ENCODE measurements around the gene PSMD4.
"Not testable (repeated sequence)": the region's sequence is repeated elsewhere in the genome, so short reads cannot be mapped to it uniquely, and the experiment has no call there.

PSMD4 gene

DNA sequence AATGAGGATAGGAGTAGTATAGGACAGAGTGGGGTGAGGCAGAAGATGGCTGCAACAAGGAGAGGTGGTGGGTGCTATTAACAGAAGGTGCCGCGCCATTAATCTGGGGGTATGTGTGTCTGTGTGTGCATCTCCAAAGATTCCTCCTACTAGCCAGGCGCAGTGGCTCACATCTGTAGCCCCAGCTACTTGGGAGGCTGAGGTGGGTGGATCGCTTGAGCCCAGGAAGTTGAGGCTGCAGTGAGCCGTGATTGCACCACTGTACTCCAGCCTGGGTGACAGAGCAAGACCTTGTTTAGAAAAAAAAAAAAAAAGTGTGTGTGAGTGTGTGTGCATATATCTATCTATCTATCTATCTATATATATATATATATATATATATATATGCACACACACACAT, 20.8 kb downstream of the PSMD4 start:
- DNase-seq = not testable (repeated sequence)

DNA sequence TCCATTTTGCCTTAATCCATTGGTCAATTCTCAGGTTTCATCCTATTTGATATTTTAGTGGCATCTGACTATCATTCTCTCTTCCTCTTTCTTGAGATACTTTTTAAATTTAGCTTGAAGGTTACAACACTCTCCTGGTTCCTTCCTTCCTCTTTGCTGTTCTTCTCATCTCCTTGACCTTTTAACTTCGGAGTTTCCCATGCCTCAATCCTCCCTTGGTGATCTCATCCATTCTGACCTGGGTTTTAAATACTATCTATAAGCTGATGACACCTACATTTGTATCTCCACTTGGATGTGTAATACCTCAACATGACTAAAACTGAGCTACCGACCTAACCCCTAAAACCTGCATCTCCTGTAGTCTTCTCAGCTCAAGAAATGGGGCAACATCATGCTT, 22.7 kb downstream of the PSMD4 start:
- DNase-seq = no peak

DNA sequence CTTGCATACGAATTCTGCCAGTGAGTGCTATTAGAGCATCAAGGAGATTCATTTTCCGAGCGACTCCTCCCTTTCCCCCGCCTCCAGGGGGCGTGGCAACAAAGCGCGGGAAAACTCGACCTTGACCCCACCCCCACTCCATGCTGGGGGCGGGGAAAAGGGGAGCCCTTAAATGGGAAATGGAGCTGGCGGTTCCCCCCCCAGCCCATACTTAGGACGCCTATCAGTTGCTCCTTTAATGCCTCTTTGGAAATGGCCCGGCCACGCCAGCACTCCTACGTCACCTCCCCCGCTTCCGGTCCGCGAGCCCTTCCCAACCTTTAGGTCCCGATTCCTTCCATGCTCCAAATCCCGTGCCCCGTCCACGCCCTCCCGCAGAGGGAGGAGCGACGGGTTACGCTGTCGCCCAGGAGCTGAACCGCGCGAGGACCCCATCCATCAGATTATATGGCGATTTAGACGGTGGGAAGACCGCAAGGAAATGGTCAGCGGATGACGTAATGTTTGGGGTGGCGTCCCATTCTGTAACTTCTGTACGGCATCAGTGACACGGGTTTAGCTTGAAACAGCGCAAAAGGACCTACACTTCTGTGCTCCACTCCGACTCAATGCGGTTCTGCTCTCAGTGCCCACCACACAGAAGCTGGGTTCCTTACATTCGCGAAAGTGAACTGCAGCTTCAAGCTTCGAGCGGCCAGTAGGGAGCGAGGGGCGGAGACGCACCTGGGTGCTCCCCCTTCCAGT, 26.9 kb downstream of the PSMD4 start:
- DNase-seq = peak; percentile 99

DNA sequence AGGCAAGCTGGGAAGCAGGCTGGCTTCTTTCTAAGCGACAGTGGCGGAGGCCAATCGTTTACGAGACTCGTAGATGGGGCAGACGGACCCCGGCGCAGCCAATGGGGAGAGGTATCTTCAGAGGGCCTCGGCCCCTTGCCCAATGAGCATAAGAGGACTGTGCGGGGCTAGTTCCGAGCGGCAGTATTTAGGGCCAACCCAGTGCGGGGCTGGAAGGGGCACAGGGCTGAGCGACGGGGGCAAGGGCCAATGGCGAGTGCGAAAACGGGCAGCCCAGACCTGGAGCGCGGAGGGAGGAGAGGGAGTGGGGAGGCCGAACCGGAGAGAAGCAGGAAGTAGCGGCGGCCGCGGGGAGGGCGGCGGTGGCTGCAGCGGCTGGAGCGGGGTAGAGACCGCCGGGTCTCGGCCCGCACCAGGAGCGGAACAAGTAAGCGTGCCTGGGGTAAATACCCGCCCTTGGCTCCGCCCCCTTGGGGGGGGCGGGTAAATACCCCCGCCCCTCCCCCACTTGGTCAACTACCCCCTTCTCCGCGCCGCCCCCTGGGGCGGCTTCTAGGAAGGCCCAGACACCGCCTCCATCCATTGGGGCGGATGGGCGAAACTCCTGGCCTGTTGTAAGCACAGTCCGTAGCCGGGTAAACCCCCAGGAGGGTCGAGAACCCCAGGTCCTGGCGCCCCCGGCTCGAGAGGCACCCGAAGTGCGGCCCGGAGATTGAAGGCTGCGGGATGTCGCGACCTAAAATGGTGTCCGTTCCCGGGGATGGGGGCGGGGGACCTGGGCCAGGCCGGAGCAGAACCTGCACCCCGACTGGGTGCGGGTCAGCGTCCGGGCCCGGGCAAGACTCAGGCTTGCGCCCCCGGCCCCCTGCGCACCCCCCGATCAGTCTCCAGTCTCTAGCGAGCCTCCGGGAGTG, 27.7 kb downstream of the PSMD4 start, which contains the start of gene ZNF687:
TSS of gene ZNF687 (plus strand) at position 331 of the 914 bp plus-strand sequence. CDS start 3,993 bp downstream, outside the sequence.
- peak; percentile 96 for DNase-seq

DNA sequence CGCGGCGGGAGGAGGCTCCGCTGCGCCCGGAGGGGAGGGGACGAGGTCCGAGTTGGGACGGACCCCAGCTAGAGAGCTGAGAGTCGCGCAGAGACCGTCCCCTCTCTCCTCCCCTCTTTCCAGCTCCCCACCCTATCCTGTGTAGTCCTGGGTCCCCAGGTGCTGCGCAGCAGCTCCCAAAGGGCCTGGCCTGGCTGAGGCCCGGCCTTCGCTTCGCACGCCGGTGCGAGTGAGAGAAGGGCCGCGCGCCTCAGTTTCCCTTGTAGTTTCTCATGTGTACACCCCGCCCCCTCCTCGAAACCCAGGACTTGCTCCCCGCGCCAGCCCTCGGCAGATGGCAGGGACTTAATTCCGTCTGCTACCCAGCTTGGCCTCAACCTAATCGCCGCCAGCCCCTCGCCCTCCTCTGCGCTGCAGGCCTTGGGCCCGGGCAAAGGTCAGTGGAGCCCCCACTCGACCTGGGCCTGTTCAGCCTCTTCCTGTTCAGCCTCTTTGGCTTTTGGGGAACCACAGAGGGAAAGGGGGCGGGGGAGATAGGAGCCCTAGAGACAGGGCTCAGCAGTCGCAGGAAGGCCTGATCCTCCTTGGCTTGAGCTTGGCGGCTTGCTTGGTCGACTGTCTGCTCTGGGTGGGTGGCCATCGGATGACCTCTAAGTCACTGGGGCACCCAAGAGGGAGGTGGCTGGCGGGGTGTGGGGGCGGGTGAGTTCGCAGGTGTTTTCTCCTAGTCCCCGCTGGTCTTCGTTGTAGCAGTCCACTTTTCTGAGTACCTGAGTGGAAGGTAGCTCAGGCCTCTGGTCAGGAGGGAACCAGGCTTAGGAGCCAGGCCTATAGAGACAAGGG, 28.6 kb downstream of the PSMD4 start:
- DNase-seq = no peak

DNA sequence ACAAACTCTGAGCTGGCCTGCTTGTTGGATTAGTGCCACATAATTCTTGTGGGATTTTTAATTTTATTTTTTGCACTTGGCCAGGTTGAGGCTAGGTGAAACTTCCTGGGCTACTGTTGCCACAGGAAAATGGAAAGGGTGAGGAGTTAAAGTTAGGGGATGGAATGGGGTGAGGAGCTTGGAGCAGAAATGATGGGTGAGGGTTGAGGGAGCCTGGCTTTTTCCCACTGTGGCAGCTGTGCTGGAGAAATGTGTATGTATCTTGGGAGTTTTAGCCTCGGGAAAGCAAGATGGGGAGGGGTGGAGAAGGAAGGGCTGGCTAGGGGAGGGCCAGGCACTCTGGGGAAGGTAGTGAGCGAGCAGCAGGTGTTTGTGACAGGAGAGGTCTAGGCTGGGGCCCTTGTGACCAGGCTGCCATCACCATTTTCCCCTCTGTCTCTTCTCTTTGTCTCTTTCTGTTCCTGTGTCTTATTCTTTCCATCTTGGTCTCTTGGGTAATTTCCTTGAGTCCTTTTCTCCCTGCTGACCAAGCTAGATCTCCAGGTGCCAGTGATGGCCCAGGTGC, 29.6 kb downstream of the PSMD4 start:
- no peak for DNase-seq

DNA sequence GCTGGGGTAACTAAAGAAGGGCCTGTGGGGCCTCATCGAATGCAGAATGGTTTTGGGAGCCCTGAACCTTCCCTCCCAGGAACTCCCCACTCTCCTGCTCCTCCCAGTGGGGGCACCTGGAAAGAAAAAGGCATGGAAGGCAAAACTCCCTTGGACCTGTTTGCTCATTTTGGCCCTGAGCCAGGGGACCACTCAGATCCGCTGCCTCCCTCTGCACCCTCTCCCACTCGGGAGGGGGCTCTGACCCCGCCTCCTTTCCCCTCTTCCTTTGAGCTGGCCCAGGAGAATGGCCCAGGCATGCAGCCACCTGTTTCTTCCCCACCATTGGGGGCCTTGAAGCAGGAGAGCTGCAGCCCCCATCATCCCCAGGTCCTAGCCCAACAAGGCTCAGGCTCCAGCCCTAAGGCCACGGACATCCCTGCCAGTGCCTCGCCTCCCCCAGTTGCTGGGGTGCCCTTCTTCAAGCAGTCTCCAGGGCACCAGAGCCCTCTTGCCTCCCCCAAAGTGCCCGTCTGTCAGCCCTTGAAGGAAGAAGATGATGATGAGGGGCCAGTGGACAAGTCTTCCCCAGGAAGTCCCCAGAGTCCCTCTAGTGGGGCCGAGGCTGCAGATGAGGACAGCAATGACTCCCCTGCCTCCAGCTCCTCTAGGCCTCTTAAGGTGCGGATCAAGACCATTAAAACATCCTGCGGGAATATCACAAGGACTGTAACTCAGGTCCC, 32.2 kb downstream of the PSMD4 start:
- DNase-seq = no peak

DNA sequence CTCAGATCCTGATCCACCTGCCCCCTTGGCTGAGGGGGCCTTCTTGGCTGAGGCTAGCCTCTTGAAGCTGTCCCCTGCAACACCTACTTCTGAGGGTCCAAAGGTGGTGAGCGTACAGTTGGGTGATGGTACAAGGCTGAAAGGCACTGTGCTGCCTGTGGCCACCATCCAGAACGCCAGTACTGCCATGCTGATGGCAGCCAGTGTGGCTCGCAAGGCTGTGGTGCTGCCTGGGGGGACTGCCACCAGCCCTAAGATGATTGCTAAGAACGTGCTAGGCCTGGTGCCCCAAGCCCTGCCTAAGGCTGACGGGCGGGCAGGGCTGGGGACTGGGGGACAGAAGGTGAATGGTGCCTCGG, 32.8 kb downstream of the PSMD4 start:
- no peak for DNase-seq

DNA sequence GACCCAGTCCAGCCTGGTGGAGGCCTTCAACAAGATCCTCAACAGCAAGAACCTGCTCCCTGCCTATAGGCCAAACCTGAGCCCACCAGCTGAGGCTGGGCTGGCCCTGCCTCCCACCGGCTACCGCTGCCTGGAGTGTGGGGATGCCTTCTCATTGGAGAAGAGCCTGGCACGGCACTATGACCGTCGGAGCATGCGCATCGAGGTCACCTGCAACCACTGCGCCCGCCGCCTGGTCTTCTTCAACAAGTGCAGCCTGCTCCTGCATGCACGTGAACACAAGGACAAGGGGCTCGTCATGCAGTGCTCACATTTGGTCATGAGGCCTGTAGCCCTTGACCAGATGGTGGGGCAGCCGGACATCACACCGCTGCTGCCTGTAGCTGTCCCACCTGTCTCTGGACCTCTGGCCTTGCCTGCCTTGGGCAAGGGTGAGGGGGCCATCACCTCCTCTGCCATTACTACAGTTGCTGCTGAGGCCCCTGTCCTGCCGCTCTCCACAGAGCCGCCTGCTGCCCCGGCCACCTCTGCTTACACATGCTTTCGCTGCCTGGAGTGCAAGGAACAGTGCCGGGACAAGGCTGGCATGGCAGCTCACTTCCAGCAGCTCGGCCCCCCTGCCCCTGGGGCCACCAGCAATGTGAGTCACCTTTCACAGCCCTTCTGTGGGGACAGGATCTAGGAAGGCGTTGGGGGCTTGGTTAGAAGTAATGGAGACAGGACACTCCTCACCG, 33.4 kb downstream of the PSMD4 start:
- DNase-seq = no peak

DNA sequence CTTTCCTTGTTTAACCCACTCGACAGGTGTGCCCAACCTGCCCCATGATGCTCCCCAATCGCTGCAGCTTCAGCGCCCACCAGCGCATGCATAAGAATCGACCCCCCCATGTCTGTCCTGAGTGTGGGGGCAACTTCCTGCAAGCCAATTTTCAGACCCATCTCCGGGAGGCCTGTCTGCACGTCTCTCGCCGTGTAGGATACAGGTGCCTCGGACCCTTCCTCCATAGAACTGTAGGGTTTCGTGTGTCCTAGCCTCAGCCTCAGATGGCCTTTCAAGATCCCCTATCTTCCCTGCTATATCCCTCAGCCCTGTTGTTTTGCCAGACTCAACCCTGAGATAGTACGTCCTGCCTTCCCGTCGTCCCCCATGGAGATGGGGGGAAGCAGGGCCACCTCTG, 34.0 kb downstream of the PSMD4 start:
- no peak for DNase-seq

DNA sequence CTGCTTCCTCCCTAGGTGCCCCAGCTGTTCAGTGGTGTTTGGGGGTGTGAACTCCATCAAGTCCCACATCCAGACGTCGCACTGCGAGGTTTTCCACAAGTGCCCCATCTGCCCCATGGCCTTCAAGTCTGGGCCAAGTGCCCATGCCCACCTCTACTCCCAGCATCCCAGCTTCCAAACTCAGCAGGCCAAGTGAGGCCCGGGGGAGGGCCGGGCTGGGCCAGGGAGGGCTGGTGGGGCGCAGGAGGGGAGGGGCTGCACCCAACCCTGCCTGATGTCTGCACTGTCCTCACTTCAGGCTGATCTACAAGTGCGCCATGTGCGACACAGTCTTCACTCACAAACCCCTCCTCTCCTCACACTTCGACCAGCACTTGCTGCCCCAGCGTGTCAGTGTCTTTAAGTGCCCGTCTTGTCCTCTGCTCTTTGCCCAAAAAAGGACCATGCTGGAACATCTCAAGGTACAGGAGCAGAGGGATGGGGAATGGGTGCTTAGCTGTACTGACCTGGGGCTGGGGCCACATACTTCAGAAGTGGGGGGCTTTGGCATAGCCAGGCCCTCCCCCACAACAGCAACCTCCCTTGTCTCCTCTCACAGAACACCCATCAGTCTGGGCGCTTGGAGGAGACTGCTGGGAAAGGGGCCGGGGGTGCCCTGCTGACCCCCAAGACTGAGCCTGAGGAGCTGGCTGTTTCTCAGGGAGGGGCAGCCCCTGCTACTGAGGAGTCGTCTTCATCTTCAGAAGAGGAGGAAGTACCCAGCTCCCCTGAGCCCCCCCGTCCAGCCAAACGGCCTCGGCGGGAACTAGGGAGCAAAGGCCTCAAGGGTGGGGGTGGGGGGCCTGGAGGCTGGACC, 34.8 kb downstream of the PSMD4 start:
- no peak for DNase-seq

DNA sequence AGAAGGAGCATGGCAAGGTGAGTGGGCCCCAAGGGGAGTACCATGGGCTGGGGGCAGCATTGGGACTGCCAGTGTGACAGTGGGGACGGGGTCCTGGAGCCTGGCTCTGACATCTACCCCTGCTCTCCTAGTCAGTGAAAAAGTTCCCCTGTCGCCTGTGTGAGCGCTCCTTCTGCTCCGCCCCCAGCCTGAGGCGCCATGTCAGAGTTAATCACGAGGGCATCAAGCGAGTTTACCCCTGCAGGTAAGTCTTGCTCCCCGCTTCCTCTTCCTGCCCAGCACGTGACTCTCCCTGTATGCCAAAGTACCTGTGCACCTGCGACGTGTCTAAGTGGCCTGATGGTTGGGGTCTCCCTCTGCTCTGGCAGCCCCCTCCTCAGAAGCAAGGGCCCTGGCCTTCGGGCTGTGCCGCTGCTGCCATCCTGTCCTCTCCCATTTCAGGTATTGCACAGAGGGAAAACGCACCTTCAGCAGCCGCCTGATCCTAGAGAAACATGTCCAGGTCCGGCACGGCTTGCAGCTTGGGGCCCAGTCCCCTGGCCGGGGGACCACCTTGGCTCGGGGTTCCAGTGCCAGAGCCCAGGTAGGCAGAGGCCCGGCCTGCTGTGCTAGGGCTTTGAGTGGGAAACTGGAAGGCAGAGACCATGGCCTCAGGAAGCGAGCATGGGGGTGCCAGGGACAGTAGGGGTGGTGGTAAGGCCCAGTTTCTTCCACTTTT, 35.6 kb downstream of the PSMD4 start:
- DNase-seq = no peak

DNA sequence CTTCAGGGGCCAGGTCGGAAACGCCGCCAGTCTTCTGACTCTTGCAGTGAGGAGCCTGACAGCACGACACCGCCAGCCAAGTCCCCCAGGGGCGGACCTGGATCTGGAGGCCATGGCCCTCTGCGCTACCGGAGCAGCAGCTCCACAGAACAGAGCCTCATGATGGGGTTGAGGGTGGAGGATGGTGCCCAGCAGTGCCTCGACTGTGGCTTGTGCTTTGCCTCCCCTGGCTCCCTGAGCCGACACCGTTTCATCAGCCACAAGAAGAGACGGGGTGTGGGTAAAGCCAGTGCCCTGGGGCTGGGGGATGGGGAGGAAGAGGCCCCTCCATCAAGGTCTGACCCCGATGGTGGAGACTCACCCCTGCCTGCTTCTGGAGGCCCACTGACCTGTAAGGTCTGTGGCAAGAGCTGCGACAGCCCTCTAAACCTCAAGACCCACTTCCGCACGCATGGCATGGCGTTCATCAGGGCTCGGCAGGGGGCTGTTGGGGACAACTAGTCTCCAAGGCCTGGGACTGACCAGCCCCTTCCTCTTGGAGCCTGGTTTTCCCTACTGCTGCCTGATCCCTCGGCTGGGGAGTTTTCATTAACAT, 36.3 kb downstream of the PSMD4 start:
- no peak for DNase-seq

DNA sequence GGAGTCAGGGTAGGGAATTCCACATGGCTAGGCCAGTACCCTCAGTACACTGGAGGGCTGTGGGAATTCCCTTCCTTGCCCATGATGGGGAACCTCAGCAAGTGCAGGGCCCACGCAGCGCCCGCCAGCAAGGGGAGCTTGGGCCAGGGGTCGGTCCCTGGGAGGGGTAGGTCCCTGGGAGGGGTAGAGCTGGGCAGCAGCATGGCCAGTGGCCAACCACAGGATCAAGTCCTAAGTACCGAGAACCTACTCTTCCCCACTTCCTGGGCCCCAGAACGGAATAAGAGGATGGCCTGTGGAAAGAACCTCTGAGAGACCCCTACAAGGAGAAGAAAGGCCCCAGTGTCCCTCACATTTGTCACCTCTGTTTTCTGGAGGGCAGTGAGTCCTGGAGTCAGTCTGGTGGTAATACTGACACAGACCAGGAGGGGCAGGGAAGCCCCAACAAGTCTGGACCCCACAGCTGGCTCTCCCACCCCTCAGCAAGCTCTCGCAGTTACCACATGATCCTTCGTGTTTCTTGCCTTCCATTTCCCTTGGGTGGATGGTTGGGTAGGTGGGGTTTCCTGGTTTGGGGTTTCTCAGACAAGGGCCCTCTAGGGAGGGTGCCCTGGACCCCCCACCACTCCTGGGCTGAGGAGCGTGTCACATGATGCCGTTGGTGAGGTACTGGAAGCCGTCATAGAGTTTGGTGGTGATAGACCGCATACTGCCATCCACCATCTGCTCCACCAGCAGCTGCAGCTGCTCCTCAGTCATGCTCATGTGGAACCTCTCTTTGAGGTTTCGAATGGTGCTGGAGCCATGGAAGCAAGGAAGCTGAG, 37.9 kb downstream of the PSMD4 start:
- DNase-seq = no peak

DNA sequence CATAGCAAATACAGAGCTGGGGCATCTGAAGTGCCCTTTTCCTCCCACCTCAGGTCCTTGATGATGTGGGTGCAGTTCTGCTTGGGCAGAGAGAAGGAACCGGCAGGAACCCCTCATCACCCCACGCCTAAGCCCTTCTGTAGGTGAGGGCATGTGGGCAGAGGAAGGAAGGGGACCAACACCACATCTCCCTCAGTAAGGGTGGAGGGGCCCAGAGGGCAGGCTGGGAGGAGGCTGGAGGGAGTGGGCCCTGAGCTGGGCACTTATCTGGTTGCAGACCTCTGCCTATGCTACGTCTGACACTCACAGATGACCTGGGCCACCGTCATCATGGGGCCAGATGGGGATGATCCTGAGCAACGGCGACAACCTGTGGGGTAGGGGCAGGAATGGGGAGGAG, 38.6 kb downstream of the PSMD4 start:
- DNase-seq = no peak

DNA sequence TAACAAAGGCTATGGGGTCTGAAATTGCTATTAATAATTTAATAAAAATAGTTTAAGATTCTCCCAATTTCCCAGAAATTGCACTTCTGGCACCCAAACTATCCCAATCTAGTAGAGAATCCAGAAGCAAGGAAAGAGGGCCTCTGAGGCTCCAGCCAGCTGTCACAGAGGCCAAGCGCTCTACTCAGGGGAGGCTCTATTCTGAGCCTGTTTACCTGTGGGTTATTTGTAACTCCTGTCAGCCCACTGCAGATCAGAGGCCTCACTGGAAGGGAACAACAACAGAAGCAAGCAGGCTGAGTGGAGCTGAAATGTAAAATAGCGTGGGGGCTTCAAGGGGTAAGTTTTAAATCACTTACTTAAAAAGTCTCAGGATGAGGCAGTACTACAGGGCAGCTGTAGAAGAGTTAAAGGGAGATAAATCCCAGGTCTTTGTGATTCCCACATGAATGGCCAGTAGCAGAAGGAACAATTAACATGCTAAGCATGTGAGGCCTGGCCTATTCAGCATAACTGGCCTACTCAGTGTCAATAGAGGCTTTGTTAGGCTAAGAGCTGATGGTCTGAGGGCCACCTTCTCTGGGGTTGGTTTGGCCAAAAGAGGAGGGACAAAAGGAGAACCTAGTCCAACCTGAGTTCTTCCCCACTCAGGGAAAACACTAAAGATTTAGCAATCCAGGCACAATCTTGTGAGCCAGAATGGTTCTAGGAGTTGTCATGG, 40.4 kb downstream of the PSMD4 start:
- no peak for DNase-seq

DNA sequence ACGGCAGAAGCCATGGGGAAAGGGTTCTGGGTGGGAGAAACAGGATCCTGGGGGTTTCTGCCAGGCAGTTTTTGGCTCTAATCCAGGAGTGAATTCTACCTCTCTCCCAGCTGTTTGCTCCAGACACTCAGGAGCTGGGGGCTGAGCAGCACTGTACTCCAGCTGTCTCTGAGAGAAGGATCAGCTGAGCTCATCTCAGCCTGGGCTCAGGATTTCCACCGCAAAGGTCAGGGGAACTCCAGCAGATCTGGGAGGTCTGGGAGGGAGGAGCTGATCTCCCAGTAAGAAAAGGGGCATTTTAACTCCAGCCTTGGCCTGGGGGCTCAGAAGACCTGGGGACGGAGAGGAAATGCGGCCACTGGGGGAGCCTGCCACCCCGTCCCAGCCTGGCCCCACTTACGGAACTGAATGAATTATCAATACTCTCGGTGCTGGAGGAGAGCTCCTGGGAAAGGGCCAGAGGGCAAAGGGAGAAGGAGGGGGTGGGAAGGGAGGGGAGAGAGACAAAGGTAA, 55.3 kb downstream of the PSMD4 start:
- DNase-seq = no peak

Measured in activated T-cell treated with anti-CD3 and anti-CD28 coated beads, Interleukin-2, amount 50 U/mL, for 1 hour (primary cell).